Adipose tissue (tissue), 3 donors: ENCODE results near the gene HIRIP3. TPM values are rescaled to one million over a fixed set of nuclear protein-coding genes. Genes with fewer than 3 reads are reported as not detected.
A peak's percentile ranks its signal among the peaks of the same experiment; 100 is the strongest.
"Not testable (repeated sequence)": the region's sequence is repeated elsewhere in the genome, so short reads cannot be mapped to it uniquely, and the experiment has no call there.

Source experiments
- H3K27ac ChIP-seq: one replicate; pipeline ENCODE4 v1.5.1; 2013; ENCODE audit warnings: low read depth, low read length
- WGBS, 3 donors: extraction: QIAGEN DNeasy Blood & Tissue Kit; methylation state at CpG; one replicate each; pipeline ENCODE4 v1.1.7; 2013; 5-methylcytosine and 5-hydroxymethylcytosine counted together
- polyA plus RNA-seq, 3 donors: library from polyadenylated mRNA; stranded (reverse); fragments of 200-250 nt; gene quantifications; one replicate each; pipeline ENCODE4 v1.2.3, GENCODE V29; 2013
- donor health status: healthy with polysubstance abuse.
- donor health status: Bipolar disorder and iron deficiency.
- donor health status: healthy.

HIRIP3 gene
- polyA plus RNA-seq, 3 donors, result 10.1 to 14.8 (median 14.2) TPM

- no peak within 1 kb of the TSS for H3K27ac ChIP-seq
- WGBS, 3 donors, result 1 to 2% (median 2%) methylated on average over 63 to 75 of the region's 75 CpGs
These were observed 21.8 kb downstream of the HIRIP3 start, which contains the start of gene TAOK2 for GRCh38 chr16:29973384-29974246. Gene TAOK2, plus strand, starts transcription at chr16:29973868. Its CDS starts 3,905 bp downstream, at chr16:29977773.

- 40 to 70% (median 67%) methylated on average over 6 of the region's 6 CpGs for WGBS, 3 donors
- H3K27ac ChIP-seq, result no peak overlapping the region
These were observed 22.4 kb downstream of the HIRIP3 start for GRCh38 chr16:29972992-29973383.

GRCh38 chr16:29972500-29972899 lies 22.9 kb downstream of the HIRIP3 start:
- no peak overlapping the region for H3K27ac ChIP-seq
- 77 to 100% (median 79%) methylated on average over 1 of the region's 1 CpG for WGBS, 3 donors

DNA sequence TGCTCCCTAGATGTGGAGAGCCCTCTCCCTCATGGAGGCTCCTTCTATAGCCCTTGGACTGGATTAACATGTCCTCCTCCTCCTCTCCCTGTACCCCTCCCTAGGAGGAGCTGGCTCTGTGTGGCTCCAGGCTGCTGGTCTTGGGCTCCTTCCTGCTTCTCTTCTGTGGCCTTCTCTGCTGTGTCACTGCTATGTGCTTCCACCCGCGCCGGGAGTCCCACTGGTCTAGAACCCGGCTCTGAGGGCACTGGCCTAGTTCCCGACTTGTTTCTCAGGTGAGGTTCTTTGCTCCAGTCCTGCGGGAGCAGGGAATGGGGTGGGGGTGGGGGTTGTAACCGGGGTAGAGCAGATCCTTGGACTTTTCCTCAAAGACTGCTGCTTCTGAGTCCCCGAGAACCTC lies 24.1 kb downstream of the HIRIP3 start:
- WGBS, 3 donors, result 87 to 93% (median 93%) methylated on average over 8 of the region's 8 CpGs
- no peak overlapping the region for H3K27ac ChIP-seq

DNA sequence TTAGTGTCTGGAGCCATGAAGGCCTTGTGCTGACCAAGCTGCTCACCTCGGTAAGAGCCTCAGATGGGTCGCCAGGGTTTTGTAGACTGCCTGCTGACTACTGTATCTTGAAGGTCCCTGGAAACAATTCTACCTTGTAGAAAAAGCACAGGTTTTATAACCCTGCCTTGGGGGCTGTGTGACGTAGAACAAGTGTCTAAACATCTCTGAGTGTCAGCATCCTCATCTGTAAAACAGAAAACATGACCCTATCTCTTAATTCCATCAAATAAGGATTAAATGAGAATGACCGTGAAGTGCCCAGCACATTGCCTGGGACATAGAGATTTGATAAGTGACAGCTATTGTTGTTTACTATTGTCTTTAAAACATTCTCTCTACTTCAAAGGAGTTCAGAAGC lies 27.2 kb downstream of the HIRIP3 start:
- H3K27ac ChIP-seq, result no peak overlapping the region
- WGBS, 3 donors, result 91 to 97% (median 93%) methylated on average over 4 of the region's 4 CpGs

DNA sequence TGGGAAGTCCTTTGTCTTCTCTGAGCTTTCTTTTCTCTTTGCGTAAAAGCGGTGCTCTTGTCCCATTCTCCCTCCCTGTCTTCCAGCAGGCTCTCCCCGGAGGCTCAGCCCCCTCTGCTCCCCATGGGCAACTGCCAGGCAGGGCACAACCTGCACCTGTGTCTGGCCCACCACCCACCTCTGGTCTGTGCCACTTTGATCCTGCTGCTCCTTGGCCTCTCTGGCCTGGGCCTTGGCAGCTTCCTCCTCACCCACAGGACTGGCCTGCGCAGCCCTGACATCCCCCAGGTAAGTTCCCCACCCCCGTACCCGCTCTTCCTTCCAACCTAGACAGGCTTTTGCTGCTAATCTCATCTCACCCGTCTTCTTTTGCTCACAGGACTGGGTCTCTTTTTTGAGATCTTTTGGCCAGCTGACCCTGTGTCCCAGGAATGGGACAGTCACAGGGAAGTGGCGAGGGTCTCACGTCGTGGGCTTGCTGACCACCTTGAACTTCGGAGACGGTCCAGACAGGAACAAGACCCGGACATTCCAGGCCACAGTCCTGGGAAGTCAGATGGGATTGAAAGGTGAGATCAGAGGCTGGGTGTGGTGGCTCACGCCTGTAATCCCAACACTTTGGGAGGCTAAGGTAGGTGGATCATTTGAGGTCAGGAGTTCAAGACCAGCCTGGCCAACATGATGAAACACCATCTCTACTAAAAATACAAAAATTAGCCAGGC lies 32.2 kb downstream of the HIRIP3 start:
- WGBS, 3 donors, result 79 to 86% (median 80%) methylated on average over 14 of the region's 14 CpGs
- H3K27ac ChIP-seq, result peak overlapping the region; percentile 35

GRCh38 chr16:29962344-29962994 lies 32.9 kb downstream of the HIRIP3 start:
- H3K27ac ChIP-seq, result peak overlapping the region; percentile 35
- 3 to 4% (median 3%) methylated on average over 18 of the region's 18 CpGs for WGBS, 3 donors

DNA sequence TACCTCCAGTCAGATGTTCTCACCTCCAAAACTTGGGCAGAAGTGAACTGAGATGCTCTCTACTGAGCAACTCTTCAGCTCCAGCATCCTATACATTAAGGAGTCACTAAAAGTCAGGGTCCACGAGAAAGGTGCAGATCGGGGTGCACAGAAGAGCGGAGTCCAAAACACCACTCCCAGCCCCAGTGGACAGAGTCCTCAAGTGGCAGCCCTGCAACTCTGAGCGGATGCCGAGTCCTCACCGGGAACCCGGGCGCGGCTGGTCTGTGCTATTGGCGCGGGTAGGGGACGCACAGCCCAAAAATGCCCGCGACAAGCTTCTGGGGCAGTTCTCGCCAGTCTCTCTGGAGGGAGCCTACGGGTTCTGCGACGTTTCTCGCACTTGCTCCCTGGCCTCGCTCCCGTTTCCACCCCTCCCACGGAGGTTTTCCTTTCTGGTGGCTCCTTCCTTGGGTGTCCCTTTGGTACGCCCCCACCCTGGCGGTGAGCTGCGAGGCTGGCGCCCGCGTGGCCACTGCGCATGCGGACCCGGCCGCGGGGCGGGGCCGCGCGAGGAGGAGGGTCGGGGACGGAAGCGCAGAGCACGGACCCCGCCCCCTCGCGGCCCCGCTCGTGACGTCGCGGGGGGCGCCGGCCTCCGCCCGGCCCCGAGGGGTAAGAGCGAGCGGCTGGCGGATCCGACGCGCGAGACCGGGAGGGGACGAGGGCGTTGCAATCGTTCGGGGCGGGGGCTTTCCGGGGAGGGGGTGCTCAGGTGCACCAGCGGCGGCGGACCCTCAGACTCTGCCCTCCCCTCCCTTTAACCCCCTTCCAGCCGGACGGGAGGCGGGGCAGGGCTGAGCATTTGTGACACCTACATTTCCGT lies 33.7 kb downstream of the HIRIP3 start, which contains the start of gene TMEM219:
TMEM219 (plus strand) TSS at position 601 of the 865 bp plus-strand sequence. CDS start 1,065 bp downstream, outside the sequence.
- 0% methylated on average over 59 to 75 of the region's 75 CpGs for WGBS, 3 donors
- H3K27ac ChIP-seq, result peak within 1 kb of the TSS; percentile 35

GRCh38 chr16:29961127-29961478 lies 34.3 kb downstream of the HIRIP3 start:
- H3K27ac ChIP-seq, result no peak overlapping the region
- WGBS, 3 donors, result 58 to 67% (median 62%) methylated on average over 10 of the region's 10 CpGs

GRCh38 chr16:29959821-29960220 lies 35.6 kb downstream of the HIRIP3 start:
- H3K27ac ChIP-seq, result not testable (repeated sequence)
- 87 to 93% (median 91%) methylated on average over 4 of the region's 4 CpGs for WGBS, 3 donors

DNA sequence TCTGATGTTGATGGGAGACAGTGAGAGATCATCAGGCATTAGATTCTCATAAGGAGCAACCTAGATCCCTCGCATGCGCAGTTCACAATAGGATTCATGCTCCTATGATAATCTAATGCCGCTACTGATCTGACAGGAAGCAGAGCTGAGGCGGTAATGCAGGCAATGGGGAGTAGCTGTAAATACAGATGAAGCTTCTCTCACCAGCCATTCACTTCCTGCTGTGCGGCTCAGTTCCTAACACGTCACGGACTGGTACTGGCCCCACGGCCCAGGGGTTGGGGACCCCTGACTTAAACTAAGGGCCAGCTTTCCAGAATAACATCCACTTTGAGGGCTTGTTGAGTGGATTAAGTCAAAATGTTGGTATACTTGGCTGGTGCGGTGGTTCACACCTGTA lies 36.1 kb downstream of the HIRIP3 start:
- no peak overlapping the region for H3K27ac ChIP-seq
- 81 to 86% (median 84%) methylated on average over 9 of the region's 9 CpGs for WGBS, 3 donors

DNA sequence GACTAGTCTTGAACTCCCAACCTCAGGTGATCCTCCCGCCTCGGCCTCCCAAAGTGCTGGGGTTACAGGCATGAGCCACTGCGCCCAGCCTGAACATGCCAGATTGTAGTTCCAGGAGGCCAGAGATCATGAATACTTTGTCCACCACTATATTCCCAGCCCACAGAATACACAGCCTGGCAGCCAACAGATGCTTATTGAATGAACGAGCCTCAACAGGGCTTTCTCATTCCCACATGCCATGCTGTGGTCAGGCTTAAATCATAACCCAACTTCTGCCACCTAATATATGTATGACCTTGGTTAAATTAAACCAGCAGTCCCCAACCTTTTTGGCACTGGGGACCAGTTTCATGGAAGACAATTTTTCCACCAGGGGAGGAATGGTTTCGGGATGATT lies 36.7 kb downstream of the HIRIP3 start:
- H3K27ac ChIP-seq, result no peak overlapping the region
- 92 to 94% (median 93%) methylated on average over 5 of the region's 5 CpGs for WGBS, 3 donors

DNA sequence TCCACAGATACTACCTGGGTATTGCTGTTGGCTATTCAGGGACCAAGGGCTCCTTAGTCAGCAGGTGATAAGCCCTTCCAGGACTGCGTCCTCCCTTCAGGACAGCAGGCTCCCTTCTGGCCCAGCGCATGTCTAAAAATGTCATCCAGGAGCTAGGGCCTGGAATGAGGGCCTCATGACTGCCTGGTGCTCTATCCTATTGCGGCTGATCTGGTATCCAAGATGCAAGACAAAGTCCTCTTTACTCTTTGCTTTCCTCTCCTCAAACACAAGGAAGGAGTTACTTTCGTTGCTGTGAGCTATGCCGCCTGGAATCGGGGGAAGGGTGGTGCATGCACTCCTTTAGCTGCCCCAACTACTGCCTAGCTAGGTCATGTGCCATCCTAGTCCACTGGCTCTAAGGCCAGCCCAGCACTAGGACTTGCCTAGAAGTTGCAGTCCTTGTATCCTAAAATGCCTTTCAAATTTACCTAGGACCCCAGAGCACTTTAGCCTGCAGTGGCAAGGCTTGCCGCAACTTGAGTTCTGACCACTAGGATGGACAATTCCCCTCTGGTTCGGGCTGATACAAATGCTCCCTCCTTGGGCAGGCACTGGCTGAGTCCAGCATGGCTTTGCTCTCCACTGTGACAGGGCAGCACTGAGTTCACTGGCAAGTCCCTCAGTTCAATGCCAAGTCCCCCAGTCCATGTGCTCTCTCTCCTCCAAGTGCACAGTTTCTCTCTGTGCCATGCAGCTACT lies 43.6 kb downstream of the HIRIP3 start:
- no peak overlapping the region for H3K27ac ChIP-seq
- 86 to 91% (median 90%) methylated on average over 8 of the region's 8 CpGs for WGBS, 3 donors

GRCh38 chr16:29950806-29951461 lies 44.5 kb downstream of the HIRIP3 start:
- WGBS, 3 donors, result 90 to 95% (median 94%) methylated on average over 4 of the region's 4 CpGs

GRCh38 chr16:29947897-29948296 lies 47.5 kb downstream of the HIRIP3 start:
- 73 to 87% (median 83%) methylated on average over 2 of the region's 2 CpGs for WGBS, 3 donors
- no peak overlapping the region for H3K27ac ChIP-seq

More at GRCh38 chr16:29950806-29951461, 44.5 kb downstream of the HIRIP3 start:
- no peak overlapping the region for H3K27ac ChIP-seq

- no peak overlapping the region for H3K27ac ChIP-seq
- 52 to 63% (median 54%) methylated on average over 11 of the region's 11 CpGs for WGBS, 3 donors
These were observed 51.3 kb downstream of the HIRIP3 start for GRCh38 chr16:29943846-29944799.
